GF-D8 (cell line): ENCODE results near the gene PKNOX2.

Experiments
- DNase-seq: peaks from one replicate; lab custom pipeline; 2025; lab: John Stamatoyannopoulos, UW

The PKNOX2 gene

DNA sequence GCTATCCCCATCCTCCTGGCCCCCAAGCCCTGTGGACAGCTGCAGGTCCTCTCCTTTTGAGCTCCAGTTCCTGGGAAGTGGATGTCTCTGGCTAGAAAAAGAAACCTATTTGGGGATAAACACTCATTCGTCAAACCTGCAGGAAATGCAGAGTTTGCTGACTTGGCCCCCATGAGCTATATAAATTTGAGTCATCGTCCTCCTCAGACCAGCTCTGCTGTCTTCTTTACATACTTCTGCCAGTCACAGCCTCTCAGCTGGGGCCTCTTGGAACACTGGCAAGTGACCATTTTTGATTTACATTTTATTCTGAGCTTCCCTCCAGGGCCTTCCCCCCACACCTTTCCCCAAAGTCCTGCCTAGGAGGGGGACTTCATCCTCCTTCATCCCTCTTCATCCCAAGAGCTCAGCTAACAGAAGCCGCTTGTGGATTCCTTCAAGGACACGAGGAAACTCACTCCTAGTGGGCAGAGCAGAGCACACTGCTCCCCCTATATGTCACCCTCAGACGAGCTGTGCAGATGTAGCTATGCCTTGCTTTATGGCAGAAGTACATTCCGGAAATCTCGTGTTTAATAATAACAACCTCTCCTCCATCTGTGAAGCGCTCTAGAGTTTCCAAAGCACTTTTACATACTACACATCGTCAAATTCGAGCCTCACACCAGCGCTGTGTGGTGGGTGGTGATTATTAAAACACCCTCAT lies 199.7 kb downstream of the PKNOX2 start:
- no peak for DNase-seq

DNA sequence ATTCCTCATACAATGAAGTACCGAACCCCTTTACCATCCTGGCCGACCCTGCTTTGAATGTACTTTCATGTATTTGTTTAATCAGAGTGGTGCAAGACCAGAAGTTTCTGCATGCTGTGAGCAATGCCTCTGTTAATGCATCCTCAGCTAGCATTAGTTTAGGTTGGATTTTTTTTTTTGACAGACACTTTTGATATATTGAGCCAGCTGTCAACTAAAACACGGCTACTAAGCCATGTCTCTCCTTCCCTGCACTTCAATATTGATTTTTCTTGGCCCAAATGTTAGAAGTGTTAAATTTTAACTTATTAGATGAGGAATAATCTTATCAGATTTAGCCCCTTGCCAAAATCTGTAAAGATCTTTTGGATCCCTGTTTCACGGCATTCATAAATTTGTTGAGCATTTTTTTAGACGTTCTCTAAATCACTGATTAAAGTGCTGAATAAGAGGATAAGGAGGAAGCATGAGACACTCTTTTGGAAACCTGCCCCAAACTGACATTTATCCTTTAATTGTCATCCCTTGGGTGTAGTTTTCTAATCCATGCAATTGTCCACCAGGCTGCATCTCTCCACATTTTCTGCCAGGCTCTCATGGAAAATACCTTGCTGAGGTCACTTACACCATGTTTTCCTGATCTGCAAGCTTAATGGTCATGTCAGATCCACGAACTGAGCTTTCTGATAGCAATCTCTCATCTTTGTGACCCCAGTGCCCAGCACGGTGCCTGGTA lies 200.8 kb downstream of the PKNOX2 start:
- no peak for DNase-seq

- no peak for DNase-seq
Measured at GRCh38 chr11:125367710-125368109, 203.2 kb downstream of the PKNOX2 start.

DNA sequence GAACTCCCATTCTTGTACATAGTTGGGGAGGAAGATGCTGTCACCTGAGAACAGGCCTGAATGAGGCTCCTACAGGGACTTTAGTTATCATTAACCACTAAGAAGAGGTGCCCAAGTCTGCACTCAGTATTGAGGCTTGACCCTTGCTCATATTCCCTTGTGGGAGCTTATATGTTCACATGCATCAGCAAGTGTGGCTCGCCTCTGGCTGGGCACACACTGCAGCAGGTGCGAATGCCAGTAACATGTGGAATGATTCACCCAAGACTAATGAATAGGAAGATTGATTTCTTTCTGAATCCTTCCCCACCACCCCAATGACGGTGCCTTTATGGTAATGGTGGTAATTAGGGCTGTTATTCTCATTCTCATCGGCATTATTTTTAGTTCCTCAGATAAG lies 204.2 kb downstream of the PKNOX2 start:
- DNase-seq = no peak

GRCh38 chr11:125369808-125370207 lies 205.3 kb downstream of the PKNOX2 start:
- DNase-seq = no peak

- no peak for DNase-seq
Measured at GRCh38 chr11:125370561-125371389, 206.2 kb downstream of the PKNOX2 start.

DNA sequence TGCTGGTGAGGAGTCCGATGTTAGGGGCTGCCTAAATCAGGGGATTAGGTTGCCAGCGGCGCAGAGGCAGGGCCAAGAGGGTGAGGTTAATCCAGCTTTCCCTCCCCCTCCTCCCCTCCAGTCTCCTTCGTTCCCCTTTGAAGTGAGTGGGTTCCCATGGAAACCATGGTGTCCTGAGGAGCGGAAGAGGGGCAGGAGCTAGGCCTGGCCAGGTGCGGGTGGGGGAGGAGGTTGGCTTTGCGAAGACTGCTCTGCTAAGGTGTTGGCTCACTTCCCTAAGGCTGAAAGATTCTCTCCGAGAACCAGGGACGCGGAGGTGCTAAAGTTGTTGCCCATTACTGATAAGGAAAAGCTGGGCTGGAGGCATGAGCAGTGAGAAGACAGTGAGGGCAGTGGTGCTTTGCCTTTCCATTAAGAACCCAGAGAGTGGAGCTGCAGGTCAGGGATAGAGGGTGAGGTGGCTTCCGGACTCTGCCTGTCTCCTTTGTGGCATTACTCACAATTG lies 206.9 kb downstream of the PKNOX2 start:
- DNase-seq = no peak

DNA sequence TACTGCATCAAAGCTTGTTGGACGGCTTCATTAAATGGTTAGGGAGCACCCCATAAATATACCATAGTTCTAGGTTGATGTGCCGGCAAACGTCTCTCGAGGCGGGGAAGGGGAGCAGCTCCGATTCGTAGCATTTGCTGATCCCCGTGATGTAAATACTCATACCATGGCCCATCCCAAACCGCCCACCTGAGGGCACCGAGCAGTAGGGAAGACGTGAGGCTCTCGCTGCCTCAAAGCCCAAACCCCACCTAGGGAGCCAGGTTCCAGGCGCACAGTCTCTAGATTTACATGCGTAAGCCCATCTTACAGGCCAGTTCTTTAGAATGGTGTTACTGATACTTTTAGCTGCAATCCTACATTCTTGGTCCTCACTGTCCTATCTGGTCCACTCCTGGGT lies 207.5 kb downstream of the PKNOX2 start:
- no peak for DNase-seq

GRCh38 chr11:125372911-125373310 lies 208.4 kb downstream of the PKNOX2 start:
- DNase-seq = no peak

- no peak for DNase-seq
Measured at GRCh38 chr11:125373426-125374391, 209.2 kb downstream of the PKNOX2 start.

- no peak for DNase-seq
Measured at GRCh38 chr11:125374398-125374797, 209.8 kb downstream of the PKNOX2 start.

DNA sequence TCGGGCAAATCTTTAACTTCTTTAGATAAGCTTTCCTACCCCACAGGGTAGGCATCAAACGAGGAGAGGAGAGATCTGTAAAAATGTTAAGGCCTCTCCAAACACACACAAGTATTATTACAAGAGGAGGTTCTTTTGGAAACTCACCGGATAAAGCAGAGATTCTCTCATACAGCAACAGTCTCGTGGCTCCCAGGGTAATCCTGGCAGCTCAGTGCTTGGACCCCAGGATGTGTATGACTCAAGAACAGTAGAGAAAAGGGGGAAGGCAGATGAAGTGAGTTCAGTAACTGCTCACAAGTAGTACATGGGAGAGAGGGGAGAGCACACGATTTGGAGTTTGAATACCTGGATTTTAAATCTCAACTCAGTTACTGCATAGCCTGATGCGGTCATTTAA lies 210.6 kb downstream of the PKNOX2 start:
- no peak for DNase-seq

DNA sequence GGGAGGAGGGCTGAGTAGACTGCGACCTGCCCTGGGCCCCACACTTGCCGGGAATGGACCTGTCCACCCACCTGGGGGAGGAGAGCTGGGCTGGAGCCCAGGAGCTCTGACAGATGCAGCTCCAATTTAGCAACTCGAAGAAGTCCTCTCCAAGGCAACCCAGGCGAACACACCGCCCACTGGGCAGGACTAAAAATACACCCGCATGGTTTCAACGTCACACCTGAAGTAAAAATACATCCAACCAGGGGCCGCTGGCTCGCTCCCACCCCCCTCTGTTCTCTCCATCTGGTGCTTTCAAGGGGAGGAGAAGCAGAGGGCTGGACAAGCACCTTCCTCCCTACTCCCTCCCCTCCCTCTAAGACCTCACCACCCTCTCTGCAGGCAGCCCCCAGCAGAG lies 211.6 kb downstream of the PKNOX2 start:
- no peak for DNase-seq

DNA sequence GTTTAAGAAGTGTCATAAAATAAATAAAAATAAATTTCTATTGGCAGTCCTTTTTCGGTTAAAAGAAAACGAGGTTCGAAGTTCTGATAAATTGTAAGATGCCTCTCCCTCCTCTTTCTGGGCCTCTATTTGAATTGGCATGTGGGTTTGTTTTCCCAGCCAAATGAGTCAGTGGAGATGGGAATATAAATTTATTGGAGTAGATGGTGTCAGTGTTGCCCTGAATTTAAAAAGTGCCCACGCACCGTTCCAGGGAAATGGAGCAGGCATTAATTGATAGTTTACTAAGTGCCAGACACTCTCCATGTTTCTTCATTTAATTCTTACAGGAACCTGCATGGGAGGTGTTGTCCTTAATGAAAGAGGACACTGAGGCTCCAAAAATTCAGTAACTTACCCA lies 212.3 kb downstream of the PKNOX2 start:
- DNase-seq = no peak

DNA sequence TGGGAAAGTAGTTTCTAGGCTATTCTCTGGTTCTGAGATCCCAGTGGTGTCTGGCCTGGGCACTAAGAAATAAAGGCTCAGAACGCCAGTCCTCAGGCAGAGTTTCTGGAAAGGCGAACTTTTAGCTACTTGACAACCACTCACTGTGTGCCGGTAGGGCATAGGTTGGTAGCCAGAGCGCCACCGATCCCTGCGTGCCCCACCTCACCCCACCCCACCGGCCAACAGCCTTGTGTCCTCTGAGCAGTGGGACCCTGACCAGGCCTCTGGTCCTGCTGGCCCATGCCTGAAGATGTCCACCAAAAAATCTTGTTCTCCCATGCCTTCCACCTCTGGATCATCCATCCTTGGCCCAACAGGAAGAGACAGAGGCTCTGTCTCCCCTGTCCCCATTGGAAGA lies 213.5 kb downstream of the PKNOX2 start:
- no peak for DNase-seq

- DNase-seq = no peak
Measured at GRCh38 chr11:125378571-125378970, 214.0 kb downstream of the PKNOX2 start.

DNA sequence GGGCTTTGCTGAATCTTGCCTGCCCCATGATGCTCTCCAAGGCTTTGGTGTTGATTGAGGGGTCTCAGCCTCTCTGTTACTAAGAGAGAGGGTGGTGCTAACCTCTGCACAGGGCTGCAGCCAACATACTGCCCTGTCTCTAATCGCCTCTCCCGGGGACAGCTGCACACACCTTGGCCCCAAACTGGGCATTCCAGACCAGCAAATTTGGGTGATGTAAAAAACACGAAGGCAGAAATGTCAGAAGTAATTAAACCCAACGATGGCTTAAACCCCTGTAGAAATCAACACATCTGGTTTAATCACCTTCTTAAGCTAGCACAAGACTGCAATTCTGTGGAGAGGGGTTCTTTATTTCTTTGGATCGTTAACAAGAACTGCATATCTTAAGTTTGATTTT lies 215.0 kb downstream of the PKNOX2 start:
- no peak for DNase-seq

GRCh38 chr11:125379981-125380380 lies 215.4 kb downstream of the PKNOX2 start:
- DNase-seq = no peak

DNA sequence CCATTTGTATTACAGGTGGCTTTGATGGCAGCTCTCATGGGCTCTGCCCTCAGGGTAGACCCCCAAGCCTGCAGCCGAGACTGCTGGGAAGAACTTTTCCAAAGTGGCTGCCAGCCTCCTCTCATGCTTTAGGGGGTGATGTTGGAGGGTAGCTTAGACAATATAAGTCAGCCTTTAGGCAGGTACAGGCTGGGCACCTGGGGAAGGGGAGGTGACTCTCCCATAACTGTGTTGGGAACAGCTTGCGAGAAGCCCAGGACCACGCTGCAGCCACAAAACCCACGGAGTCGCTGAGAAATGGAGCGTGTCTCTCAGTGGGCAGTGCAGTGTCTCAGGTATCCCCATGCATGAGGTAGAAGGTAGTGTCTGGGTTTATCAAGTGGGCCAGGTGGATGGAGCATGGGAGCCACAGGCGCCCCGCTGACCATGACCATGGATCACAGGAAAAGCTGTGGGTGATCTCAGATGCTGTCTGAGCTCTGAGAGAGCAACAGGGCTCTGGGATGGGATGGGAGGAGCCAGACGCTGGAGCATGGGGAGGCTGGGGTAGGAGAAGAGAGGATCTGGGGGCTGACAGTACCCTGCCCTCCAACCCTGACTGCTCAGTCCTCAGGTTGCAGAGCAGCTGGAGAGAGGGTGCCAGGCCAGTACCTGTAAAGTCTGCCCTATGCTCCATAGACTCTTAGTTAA lies 216.3 kb downstream of the PKNOX2 start:
- no peak for DNase-seq

DNA sequence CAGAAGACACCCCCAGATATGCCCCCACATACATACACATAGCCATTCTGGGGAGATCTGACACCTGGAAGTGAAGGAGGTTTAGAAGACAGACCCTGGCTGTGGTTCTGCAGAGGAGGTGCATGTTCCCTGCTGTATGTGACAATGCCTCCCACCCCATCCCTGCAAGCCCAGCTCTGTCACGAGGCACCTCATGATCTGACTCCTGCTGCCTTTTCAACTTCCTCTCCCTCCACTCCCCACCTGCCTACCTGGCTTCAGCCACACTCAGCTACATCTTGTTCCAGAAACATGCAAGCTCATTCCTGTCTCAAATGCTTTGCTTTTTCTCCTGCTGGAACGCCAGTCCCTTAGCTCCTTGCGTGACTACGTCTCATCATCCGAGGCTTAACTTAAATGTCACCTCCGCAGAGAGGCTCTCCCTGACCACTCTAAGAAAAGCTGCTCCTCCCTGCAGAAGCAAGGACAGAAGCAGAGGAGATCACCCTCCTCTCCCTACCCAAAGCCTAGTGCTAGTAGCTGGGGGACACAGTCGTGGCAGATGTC lies 217.0 kb downstream of the PKNOX2 start:
- no peak for DNase-seq
